Stimulated activated CD8-positive, alpha-beta memory T cell treated with anti-CD3 and anti-CD28 coated beads, Interleukin-4, amount 100 ng/mL, for 4 hours (primary cell): ENCODE results near the gene CARS1.

Experiments
- DNase-seq, 2 donors: peaks; one replicate each; pipeline ENCODE4 v3.0.0-alpha.2; 2020; ENCODE audit warnings: low read depth in 2 of 2, low spot score in 1 of 2

The CARS1 gene

GRCh38 chr11:3010521-3011275, 46.5 kb downstream of the CARS1 start:
- no peak for DNase-seq

GRCh38 chr11:3010004-3010403, 47.2 kb downstream of the CARS1 start:
- no peak for DNase-seq

- no peak for DNase-seq
Observed at GRCh38 chr11:3009481-3009880, 47.7 kb downstream of the CARS1 start.

- no peak for DNase-seq
Observed at GRCh38 chr11:3008746-3009336, 48.4 kb downstream of the CARS1 start.

GRCh38 chr11:3007404-3008010, 49.7 kb downstream of the CARS1 start:
- DNase-seq = no peak

- DNase-seq = no peak
Observed at GRCh38 chr11:3006505-3007260, 50.5 kb downstream of the CARS1 start.

- DNase-seq = no peak
Observed at GRCh38 chr11:3004481-3004880, 52.7 kb downstream of the CARS1 start.

- no peak for DNase-seq
Observed at GRCh38 chr11:3003396-3004231, 53.6 kb downstream of the CARS1 start.

- no peak for DNase-seq
Observed at GRCh38 chr11:3002871-3003270, 54.4 kb downstream of the CARS1 start.

- DNase-seq = no peak
Observed at GRCh38 chr11:3002351-3002861, 54.8 kb downstream of the CARS1 start.

- DNase-seq = no peak
Observed at GRCh38 chr11:3001496-3001895, 55.7 kb downstream of the CARS1 start.

GRCh38 chr11:3000032-3000961, 56.9 kb downstream of the CARS1 start:
- no peak for DNase-seq

GRCh38 chr11:2999464-2999998, 57.7 kb downstream of the CARS1 start:
- DNase-seq = no peak

- DNase-seq = no peak
Observed at GRCh38 chr11:2998073-2998850, 59.0 kb downstream of the CARS1 start.

- no peak for DNase-seq
Observed at GRCh38 chr11:2997406-2997805, 59.8 kb downstream of the CARS1 start.

GRCh38 chr11:2996976-2997375, 60.2 kb downstream of the CARS1 start:
- DNase-seq = no peak

- DNase-seq = no peak
Observed at GRCh38 chr11:2995893-2996554, 61.2 kb downstream of the CARS1 start.

- no peak for DNase-seq
Observed at GRCh38 chr11:2995031-2995561, 62.1 kb downstream of the CARS1 start.
